Glomerular visceral epithelial cell (primary cell): Measurements from ENCODE around the gene YTHDF2.

Experiments used
- DNase-seq: peaks from one replicate; pipeline ENCODE4 v3.0.0-alpha.2; 2016; ENCODE audit errors: extremely low spot score

The YTHDF2 gene

DNA sequence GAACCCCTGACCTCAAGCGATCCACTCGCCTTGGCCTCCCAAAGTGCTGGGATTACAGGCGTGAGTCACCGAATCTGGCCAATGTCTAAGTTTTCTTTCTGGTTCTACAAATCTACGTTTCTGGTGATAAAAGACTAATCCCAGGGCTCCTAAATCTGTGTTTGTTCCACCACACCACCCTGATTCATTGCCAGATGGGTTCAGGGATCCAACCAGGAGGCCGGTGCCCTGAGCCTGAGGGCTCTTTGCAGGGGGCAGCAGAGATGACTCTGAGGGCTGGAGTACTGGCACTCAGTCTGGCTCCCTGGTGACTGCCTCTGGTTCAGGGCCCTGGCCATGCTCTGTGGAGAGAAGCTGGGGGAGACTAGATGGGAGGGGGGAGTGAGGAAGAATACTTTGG, 64.7 kb downstream of the YTHDF2 start:
- no peak for DNase-seq

DNA sequence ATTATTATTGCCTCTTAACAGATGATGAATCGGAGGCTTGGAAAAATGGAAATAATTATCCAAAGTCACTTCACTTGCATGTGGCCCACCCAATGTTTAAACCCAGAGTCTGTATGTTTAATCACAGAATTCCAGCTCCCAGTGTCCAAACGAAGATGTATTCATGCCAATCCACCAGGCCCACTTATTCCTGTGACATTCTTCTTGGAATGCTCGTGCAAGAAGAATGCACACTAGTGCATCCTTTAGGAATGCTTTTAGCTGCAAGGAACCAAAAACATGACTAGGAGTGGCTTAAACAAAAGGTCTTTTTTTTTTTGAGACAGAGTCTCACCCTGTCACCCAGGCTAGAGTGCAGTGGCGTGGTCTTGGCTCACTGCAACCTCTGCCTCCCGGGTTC, 66.3 kb downstream of the YTHDF2 start:
- no peak for DNase-seq

DNA sequence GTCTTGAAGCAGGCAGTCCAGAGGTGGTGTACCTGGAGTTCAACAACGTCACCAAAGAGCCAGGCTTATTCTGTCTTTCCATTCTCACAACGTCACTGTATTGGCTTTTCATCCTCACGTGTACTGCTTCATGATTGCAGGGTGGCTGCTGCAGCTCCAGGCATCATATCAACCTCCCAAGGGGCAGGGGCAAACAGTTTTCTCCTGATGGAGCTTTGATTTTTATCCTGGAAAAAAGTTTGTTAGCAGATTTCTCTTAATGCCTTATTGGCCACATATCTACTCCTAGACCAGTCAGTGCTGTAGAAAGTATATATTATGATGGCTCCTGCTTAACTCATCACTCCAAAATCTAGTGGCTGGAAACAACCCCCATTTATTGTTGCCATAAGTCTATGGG, 66.9 kb downstream of the YTHDF2 start:
- DNase-seq = no peak

DNA sequence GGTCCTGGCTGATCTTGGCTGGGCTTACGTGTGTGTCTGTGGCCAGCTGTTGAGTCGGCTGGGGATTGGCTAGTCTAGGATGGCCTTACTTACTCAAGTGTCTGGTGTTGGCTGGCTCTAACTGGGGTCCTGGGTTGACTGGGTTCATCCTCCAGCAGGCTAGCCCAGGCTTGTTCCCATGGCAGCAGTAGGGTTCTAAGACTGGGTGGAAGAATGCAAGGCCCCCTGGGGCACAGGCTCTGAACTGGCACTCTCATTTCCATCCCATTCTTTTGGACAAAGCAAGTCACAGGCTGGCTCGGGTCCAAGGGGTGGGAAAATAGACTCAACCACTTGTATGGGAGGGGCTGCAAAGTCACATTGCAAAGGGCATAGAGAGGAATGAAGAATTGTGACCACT, 67.3 kb downstream of the YTHDF2 start:
- DNase-seq = no peak

DNA sequence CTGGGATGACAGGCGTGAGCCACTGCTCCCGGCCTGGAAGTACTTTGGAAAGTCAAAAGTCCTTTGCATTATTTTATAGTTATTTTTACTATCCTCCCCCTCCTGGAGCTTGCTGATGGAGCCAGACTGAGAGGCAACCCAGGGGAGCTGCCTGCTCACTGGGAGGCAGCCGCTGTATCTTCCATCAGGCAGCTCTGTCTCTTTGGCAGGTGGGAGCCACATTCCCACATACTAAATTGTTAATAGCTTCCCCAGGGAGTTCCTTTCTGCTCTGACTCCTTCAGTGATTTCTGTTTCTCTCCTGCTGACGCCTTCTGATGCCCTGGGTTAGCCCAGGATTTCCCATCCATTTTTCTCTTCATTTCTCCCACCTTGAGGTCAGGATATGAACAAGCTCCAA, 70.3 kb downstream of the YTHDF2 start:
- DNase-seq = no peak

DNA sequence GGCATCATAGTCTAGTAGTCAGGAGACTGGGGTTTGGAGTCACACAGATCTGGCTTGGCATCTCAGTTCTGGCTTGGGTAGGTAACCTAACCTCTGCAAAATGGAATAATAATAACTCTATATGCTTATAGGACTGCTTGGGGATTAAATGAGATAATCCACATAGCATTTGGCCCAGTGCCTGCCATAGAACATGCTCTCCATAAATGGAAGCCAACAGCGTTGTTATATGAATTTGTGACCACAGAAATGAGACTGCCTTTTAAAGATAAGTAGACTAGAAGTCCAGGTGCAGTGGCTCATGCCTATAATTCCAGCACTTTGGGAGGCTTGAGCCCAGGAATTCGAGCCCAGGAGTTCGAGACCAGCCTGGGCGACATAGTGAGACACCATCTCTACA, 71.2 kb downstream of the YTHDF2 start:
- DNase-seq = no peak

DNA sequence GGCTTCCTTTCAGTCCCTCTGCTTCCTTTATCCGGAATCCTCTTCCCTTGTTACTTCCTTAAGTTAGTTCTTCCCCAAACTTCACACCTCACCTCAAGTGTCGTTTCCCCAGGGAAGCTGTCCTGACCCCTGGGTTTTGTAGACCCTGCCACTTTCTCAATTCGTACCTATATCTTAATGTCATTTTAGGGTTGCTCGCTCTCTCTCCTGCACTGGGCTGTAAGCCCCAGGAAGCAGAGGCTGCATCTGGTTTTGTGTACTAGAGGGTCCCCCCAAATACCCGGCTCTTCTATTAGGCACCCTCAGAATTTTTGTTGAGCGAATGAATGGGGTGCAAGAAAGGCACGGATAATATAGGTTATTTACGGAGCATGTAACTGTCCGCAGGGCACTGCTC, 74.6 kb downstream of the YTHDF2 start:
- no peak for DNase-seq

DNA sequence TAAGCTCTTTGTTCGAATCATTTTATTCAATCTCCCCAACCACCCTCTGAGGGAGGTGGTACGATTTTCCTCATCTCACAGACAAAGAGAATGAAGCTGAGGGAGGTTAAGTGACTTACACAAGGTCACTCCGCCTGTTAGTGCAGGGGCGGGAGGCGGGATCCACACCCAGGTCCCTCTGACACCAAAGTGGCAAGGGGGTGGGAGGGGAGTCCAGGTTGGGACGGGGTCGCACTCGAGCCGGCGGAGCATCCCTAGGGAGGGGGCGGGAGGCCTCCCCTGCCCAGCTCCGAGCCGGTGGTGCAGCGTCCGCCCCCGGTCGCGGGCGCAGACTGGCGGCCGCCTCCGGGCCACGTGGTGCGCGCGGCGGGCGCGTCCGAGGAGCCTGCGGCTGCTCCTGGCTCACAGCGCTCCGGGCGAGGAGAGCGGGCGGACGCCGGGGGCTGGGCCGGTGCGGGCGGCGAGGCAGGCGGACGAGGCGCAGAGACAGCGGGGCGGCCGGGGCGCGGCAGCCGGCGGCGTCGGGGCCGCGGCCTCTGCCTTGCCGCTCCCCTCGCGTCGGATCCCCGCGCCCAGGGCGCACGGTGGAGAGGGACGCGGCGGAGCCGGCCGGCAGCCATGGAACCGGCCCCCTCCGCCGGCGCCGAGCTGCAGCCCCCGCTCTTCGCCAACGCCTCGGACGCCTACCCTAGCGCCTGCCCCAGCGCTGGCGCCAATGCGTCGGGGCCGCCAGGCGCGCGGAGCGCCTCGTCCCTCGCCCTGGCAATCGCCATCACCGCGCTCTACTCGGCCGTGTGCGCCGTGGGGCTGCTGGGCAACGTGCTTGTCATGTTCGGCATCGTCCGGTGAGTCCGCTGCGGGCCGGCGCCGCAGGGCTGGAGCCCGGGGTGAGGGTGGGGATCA, 75.3 kb downstream of the YTHDF2 start, which contains the start of gene OPRD1:
TSS of gene OPRD1 (plus strand) at position 405 of the 903 bp plus-strand sequence. CDS start at position 619, 214 bp downstream.
- DNase-seq = no peak

DNA sequence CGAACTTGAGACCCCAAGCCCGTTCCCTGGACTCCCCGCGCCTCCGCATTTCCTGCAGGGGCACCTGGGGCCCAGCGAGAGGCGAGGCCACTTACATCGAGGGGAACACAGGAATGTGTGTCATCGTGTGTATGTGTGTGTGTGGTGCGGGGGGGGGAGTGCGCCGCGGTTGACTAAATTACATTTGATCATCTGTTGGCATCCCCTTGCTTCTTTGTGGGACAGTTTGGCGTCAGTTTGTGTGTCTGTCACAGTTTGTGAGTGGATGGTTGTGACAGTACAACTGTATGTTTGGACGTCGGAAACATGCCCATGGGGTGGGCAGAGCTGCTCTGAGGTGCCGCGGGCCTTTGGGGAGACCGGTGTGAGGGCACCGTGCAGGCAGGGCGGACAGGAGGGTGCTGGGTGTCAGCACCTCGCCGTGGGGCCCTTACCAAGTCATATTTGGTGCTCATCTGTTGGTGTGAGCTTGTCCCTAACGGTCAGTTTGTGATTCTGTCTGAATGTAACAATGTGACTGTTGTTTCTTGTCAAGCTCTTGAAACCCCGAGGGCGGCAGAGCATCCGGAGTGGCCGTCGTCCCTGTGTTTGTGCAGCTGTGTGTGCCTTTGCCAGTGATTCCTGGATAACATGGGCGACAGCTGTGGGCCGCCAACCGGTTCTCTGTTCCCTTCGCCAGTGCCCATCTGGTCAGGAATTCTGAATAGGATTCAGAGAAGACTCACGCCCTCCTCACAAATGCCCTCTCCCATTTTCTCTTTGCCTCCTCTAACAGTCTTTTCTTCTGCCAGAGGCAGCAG, 76.1 kb downstream of the YTHDF2 start:
- DNase-seq = no peak

DNA sequence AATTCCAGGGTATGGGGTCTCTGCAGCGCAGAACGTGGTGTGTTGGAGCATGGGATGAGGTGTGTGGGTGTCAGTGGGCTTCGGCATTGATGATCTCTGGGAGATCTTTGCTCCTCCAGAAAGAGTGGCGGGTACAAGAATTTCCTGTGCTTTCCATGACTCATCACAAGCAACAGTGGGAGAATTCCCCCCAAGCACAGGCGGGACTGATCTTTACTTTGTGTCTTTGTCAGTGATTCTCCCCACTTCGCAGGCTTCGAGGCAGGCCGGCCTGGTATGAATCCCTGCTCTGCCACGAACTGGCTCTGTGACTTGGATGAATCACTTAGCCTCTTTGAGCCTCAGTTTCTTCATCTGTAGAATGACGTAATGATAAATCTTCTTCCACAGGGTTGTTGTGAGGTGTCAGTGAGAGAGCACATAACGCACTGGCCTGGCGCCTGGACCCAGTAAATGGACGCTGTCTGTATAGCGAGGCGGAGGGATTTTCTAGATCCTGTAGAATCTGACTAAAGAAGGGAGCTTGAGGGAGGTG, 77.3 kb downstream of the YTHDF2 start:
- DNase-seq = no peak

DNA sequence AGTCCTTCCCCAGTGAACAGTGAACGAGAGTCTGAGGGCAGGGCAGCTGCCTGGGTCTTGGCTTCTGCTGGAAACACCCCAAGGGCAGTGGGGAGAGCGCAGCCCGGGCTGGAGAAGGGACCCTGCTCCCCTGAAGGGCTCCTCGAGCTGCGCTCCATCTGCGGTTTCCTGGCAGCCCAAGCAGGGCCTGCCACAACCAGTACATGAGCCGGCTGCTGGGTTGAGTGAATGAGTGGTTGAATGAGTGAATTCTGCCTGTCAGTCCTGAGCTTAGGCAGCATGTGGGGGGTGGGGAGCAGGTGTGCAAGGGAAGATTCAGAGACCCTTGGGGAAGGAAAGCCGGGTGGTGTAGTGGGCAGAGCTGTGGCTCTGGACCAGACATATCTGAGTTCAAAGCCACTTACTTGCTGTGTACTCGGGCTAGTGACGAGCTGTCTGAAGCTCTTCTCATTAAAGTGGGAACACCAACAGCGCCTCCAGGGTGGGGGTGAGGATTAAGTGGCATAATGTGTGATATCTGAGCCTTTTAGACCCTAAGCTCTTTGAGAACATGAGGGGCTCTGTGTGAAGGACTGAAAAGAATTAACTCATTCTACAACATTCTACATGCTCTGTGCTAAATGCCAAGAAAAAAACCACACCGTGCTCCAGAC, 78.9 kb downstream of the YTHDF2 start:
- no peak for DNase-seq

DNA sequence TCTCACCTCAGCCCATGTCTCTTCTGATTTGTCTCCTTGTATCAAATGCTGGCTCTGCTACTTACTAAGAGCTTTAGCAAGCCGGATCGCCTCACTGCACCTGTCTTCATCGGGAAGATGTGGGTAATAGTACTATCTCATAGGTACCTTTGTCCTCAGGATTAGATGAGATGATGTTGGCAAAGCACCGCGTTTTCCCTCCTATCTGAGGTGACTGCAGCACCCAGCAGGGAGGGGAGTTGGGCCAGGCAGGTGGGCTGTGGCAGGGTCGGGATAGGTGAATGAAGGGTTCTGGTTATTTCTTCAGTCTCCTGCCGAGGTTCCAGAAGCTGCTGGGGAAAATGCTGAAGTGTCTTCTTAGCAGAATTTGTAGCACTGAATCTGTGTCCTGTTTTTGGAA, 80.4 kb downstream of the YTHDF2 start:
- no peak for DNase-seq

DNA sequence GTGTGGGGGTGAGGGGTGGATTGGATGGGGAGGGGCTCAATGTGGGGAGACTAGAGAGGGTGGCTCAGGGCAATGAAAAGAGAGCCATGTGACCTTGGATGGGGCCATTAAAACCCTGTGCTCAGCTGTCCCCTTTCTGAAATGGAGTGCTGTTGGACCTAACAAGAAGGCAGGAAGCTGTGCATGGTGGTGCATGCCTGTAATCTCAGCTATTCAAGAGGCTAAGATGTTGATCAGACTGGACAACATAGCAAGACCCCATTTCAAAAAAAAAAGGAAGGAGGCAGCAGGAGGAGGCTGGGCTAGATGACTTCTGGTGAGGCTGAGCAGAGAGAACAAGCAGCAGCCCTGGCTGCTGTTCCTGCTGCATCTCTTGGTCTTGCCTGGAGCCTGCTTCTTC, 82.3 kb downstream of the YTHDF2 start:
- no peak for DNase-seq
